ENCODE measurements around the gene AGAP1.

Gene AGAP1

DNA sequence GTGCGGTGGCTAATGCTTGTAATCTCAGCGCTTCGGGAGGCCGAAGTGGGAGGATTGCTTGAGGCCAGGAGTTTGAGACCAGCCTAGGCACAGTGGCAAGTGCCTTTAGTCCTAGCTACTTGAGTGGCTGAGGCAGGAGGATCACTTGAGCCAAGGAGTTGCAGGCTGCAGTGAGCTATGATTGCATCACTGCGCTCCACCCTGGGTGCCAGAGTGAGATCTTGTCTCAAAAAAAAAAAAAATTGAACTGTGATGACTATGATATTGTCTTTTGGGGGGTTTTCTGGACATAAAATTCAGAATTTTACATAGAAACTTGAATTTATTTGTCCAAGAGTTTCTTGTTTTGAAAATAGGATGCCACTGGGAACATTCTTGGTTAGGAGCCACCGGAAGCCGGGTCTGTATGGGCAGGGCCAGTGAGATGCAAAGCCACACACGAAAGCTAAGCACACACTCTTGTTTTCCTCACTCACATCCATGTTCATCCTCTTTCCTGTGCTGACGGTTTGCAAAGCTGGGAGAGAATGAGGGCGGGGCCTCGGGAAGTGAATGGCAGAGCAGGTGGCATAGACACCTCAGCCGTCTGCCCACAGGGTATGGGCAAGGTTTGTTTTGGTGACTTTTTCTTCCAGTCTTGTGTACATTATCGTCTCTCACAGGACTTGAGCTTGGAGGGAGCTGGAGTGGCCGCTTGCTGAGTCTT lies 12.6 kb downstream of the AGAP1 start:
- in situ Hi-C loops (cut with MboI; ENCODE audit: low pct_unique_long_range_greater_than_20kb, low sequenced_read_pairs) = no loop called here
- no peak for DNase-seq

DNA sequence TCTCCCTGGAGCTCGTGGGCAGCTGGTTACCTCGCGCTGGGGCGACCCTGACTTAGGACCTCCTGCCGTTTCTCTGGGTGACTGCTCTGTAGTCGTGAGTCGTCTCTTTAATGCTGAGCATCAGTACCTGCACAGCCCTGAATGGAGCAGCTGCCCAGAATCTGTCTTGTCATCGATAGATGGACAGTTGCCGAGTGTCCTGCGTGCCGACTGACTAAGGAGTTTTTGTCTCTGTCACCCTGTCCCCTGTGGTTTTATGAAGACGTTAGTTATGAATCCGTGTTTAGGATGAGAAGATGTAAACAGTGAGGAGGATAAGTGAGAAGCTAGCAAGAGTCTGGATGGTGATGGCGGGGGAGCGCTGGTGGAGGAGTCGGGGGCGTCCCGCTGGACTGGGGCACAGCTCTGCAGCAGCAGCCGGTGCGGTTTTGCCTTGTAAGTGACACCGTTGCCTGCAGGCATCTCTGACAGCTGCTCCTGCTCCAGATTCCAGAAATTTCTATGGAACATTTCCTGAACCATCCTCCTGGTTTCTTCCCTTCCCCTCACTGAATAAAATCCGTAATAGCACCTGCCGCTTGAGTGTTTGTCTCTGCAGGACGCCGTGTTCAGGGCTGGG lies 13.3 kb downstream of the AGAP1 start:
- no peak for DNase-seq
- in situ Hi-C loops (cut with MboI; ENCODE audit: low pct_unique_long_range_greater_than_20kb, low sequenced_read_pairs) = no loop called here

DNA sequence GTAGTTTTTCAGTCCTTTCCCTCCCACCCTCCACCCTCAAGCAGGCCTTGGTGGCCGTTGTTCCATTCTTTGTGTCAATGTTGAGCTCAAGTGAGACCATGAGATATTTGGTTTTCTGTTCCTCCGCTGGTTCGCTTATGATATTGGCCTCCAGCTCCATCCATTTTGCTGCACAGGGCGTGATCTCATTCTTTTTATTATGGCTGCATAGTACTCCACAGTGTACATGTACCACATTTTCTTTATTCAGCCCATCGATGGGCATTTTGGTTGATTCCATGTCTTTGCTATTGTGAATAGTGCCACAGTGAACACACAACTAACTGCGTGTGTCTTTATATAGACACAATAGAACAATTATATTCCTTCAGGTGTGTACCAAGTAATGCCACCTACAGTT lies 14.1 kb downstream of the AGAP1 start:
- DNase-seq = no peak
- in situ Hi-C loops (cut with MboI; ENCODE audit: low pct_unique_long_range_greater_than_20kb, low sequenced_read_pairs) = no loop called here

DNA sequence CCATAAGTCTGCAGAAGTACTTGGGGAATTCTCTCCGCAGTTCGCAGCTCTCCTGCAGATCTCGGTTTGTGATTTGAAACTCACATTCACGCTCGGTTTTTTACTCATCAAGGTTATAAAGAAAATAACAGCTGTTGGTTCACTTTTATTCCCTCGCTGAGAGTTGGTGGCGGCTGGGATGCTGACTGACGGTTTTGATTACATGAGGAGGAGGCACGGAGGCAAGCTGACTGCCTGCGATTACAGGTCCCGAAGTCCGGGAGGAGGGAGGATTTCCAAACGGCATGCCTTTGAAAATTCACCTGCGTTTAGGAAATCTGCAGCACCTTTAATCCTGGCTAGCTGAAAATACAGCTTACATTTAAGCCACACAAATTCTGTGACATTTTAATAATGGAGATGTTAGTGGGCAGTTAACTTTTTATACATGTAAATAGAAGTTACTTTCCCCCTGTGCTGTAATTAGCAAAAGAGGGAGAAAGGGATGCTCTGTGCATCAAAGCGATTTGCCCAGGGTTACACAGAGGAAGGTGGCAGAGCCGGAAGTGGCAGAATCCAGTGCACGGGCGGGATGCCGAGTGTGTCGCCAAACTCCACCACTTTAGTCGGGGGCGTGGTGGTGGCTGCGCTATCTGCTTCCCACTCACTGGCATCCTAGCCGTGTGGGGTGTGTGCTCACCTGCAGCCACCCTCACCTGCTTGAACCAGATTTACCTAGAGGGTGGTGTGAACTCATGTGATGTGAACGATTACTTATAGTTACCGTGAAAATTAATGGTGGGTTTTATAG lies 14.7 kb downstream of the AGAP1 start:
- in situ Hi-C loops (cut with MboI; ENCODE audit: low pct_unique_long_range_greater_than_20kb, low sequenced_read_pairs) = no loop called here
- DNase-seq = no peak

DNA sequence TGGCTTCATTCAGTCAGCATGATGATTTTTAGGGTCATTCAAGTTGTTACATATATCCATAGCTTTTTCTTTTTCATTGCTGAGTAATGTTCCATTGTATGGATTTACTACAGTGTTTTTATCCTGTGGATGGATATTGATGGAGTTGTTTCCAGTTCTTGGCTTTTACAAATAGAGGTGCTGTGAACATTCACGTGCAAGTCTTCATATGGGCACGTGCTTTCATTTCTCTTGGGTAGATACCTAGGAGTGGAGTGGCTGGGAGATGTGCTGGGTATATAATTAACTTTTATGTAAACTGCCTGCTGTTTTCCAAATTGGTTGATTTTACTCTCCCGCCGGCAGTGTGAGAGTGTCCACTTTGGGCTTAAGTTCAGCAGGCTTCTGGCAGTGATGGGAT lies 16.5 kb downstream of the AGAP1 start:
- no peak for DNase-seq
- in situ Hi-C loops (cut with MboI; ENCODE audit: low pct_unique_long_range_greater_than_20kb, low sequenced_read_pairs) = no loop called here

DNA sequence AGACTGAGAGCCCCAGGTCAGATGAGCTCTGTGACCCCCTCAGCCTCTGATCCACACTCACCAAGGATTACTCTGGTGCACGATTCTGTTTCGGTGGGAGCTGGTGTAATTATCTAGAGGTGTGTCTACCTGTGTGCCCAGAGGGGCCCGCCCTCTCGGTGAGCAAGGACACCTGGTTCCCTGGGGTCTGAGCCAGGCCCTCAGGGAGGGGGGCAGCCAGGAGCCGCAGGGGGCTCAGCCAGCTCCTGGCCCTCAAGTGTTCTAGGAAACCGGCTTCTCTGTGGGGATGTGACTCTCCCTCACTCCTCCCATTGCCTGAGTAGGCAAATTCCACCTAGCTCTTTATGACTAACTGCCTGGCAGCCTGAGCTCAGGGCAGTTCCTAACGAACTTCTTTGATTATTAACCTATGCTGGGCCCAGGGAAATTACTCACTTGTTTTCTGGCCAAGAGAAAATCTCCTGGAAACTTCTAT lies 17.4 kb downstream of the AGAP1 start:
- in situ Hi-C loops (cut with MboI; ENCODE audit: low pct_unique_long_range_greater_than_20kb, low sequenced_read_pairs) = no loop called here
- no peak for DNase-seq

DNA sequence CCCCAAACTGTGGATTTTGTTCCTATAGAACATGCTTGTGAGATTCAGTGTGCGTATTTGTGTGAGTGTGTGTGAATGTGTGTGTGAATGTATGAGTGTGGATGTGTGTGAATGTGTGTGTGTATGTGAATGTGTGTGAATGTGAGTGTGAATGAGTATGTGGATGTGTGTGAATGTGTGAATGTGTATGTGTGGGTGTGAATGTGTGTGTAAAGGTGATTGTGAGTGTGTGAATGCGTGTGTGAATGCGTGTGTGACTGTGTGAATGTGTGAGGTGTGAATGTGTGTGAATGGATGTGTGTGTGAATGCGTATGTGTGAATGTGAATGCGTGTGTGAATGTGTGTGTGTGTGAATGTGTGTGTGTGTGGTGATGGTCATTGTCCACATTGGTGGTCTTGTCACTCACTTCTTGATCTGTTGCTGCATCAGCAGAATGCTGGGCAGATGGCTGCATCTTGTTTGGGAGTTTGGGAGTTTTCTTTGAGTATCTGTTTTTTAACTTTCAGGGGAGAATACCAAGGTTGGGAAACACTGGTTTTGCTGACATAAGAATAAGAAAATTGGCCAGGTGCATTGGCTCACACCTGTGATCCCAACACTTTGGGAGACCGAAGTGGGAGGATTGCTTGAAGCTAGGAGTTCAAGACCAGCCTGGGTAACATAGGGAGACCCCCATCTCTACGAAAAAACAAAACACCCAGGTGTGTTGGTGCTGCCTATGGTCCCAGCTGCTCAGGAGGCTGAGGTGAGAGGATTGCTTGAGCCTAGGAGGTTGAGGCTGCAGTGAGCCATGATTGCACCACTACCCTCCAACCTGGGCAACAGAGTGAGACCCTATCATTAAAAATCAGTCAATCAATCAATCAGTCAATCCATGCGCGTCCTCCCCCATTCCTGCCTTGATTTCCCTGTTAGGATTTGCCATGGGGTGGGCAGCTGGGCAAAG lies 18.2 kb downstream of the AGAP1 start:
- no peak for DNase-seq
- in situ Hi-C loops (cut with MboI; ENCODE audit: low pct_unique_long_range_greater_than_20kb, low sequenced_read_pairs) = no loop called here

DNA sequence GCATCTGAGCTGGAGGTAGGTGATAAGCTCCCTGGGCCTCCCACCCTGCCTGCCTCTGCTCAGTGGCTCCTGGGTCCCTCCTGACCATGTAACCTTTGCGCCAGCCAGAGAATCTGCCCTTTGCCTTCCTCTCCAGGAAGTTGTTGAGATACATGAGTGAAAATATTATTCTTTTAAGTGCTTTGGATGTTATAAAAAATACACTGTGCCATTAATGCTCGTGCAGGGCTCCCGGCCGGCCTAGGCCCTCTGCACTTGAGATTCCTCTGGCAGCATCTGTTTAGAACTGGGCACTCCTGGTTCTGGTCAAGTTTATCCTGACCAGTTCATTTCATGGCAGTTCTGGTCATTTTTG lies 18.8 kb downstream of the AGAP1 start:
- no peak for DNase-seq
- in situ Hi-C loops (cut with MboI; ENCODE audit: low pct_unique_long_range_greater_than_20kb, low sequenced_read_pairs) = no loop called here

DNA sequence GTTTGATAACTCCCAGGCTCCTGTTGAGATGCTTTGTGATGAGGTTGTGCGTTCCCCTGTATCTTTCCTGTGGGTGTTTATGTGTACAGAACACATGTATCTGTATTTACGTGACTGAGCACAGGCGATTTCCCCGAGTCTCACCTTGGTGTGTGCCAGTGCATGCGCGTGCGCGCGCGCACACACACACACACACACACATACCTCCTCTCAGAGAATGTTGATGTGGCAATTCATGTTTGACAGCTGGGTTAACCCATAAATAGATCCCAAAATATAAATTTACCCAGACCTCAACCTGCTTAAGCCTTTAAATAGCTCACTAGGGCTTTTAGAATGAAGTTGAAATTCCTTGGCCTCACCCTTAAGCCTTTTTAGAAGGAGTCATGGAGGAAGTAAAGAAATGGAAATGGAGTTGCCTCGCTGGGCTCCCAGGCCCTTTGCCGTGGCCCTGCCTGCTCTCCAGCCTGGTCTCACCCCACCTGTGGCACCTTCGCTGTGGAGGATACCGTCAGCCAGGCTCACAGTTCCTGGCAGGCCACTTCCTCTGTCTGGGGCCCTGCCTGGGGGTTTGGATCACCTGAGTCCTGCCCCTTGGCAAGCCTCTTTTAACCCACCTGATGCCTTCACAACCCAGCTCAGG lies 20.3 kb downstream of the AGAP1 start:
- no peak for DNase-seq
- in situ Hi-C loops (cut with MboI; ENCODE audit: low pct_unique_long_range_greater_than_20kb, low sequenced_read_pairs) = no loop called here

DNA sequence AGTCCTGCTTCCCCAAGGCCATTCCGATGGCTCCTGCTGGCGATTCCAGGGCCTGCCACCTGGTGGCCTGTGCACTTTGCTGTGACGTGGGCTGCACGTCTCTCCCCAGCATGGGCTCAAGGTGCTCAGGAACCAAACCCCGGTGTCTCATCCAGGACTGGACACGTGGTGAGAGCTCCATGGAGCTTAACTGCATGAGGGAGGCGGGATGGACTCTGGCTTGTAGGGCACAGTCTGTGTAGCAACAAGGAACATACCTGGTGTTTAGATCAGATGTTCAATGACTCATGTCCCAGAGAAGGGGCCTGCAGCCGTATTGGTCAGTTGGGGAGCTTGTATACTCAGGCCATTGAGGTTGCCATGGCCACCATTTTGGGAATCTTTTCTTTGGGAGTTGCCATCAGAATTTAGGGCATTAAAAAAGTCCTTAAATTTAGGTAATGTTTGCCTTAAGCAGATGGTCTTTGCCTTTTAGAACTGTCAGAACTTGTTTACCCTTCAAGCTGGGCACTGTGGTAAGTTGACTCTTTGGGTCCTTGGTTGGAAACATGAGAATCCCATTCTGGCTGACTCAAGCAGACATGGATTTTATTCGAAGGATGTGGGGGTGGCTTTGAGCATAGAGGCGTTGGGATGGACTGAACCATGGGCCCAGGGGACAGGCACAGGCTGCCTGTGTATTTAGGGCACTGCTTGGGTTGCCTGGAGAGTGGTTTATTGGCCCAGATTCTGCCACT lies 21.0 kb downstream of the AGAP1 start:
- in situ Hi-C loops (cut with MboI; ENCODE audit: low pct_unique_long_range_greater_than_20kb, low sequenced_read_pairs) = no loop called here

DNA sequence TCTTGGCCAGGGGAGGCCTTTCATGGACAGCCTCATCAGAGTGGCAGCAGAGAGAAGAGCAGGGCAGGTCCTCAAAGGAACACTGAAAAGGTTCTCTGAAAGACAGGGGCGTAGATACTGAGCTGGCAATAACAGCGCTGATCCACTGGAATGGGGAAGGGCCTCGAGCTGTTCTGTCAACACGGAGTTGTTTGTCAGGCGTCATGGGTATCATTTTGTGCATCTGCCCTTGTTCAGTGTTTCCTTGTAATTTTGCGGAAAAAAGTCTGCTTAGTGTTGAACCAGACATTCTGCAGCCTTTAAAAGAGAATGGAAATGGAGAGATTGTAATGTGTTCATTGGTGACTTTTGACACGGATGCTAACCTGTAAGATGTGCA lies 21.5 kb downstream of the AGAP1 start:
- DNase-seq = no peak
- in situ Hi-C loops (cut with MboI; ENCODE audit: low pct_unique_long_range_greater_than_20kb, low sequenced_read_pairs) = no loop called here

More for the DNA sequence above, 21.0 kb downstream of the AGAP1 start:
- no peak for DNase-seq

DNA sequence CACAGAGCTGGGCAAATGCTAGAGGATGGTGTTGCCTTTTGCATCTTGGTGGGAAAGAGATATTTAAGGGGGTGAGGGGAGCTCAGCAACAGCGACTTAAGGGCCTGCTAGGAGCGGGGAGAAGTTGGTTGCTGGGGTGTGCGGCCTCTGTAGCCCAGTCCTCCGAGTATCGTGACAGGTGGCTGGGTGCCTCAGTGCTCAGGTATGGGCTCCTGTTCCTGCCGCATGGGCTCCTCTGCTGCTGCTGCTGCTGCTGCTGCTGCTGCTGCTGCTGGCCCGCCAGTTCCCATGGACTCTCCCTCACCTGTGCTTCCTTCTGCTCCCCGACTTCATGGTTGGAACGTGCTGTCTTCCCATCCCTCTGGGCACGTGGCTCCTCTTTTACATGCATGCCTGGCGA lies 22.0 kb downstream of the AGAP1 start:
- in situ Hi-C loops (cut with MboI; ENCODE audit: low pct_unique_long_range_greater_than_20kb, low sequenced_read_pairs) = no loop called here
- no peak for DNase-seq

DNA sequence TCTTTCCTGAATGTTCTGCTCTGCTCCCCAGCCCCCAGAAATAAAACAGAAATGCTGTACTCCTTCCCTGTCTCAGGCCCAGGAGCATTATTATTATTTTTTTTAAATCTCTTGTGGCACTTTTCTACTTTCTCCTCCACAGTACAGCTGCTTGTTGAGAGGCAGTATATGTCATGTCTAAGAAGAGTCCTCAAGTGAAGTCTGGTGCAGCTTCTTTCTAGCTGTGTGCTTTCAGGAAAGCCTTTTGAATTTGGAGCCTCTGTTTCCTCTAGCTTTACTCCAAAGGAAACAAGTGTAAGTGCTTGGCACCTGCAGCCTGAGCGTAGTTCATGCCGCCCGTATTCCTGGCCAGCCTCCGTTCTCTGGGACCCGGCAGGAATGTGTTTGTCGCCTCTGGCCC lies 22.4 kb downstream of the AGAP1 start:
- DNase-seq = no peak
- in situ Hi-C loops (cut with MboI; ENCODE audit: low pct_unique_long_range_greater_than_20kb, low sequenced_read_pairs) = no loop called here

DNA sequence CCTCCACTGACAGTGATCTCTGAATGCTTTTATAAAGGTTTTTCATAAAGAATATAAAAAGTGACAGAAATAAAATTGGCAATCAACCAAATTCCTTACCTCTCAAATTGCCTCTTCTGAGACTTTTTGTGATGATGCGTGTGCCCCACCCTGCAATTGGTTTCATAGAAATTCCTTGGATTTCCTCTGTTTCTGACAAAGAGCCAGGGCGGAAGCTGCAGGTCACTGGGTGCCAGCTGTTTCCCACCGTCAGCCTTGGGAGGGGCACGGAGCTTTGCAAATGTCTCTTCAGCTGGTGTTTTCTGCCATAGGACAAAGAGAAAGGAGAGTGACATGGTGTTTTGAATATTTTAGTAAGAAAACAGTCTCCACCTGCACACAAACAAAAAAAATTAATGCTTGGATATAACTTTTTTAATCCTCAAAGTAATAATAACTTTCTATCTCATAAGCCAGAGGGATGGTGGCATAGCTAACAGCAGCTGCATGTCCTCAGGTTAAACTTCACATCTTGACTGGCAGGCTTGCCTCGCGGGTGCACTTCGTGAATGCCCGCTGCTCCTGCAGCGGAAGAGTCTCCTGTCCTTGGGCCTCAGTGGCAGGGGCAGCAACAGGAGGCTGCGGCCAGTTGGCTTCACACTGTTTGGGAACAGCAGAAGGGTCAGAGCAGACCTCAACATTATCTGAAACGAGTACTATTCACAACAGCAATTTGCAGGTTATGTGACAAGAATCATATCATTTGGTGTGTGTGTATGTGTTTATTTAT lies 24.7 kb downstream of the AGAP1 start:
- in situ Hi-C loops (cut with MboI; ENCODE audit: low pct_unique_long_range_greater_than_20kb, low sequenced_read_pairs) = no loop called here

DNA sequence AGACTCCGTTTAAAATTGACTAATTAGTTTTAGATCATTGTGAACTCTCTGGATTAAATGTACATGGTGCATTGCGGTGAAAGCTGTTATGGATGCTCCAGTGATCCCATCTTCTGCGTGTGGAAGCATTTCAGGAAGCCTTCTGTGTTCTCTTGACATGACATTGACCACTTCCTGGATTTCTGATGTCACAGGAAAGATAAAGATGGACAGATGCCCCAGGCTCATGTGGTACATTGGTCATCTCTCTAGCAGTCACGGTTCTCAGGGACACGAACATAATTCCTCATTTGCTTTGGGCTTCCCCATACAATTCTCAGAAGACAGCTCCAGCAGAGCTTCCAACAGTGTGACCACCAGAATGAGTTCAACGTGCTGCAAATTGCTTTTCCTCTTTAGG lies 26.9 kb downstream of the AGAP1 start:
- in situ Hi-C loops (cut with MboI; ENCODE audit: low pct_unique_long_range_greater_than_20kb, low sequenced_read_pairs) = no loop called here
- no peak for DNase-seq

More for the DNA sequence above, 24.7 kb downstream of the AGAP1 start:
- DNase-seq = no peak

DNA sequence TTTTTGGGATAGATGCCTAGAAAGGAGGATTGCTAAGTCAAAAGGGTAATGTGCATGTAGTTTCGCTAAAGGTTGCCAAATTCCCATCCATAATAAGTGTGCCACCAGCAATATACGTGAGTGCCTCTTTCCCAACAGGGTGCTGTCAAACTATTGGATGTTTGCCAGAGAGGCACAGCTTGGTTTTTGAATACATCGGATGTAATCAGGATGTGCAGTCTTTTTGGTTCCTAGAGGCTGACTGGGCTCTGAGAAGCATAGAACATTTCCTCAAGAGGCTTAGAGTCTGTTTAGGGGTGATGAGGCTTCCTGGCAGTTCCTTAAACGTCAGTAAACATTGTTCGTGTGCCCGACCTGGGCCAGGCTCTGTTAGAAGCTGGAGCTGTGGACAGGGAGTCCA lies 28.0 kb downstream of the AGAP1 start:
- in situ Hi-C loops (cut with MboI; ENCODE audit: low pct_unique_long_range_greater_than_20kb, low sequenced_read_pairs) = no loop called here
- DNase-seq = no peak

DNA sequence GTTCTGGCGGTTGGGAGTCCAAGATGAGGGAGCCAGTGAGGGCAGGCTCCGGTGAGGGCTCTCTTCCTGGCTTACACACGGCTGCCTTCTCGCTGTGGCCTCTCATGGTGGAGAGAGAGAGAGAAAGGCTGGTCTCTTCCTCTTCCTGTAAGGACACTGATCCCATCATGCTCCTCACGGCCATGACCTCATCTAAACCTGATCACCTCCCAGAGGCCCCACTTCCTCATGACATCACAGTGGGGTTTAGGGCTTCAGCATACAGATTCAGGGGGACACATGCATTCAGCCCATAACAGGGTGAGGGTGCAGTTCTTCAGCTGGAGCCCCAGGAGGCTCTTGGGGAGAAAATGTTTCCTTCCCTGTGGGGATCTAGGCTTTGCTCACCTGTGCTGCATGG lies 29.2 kb downstream of the AGAP1 start:
- peak; percentile 10 for DNase-seq
- in situ Hi-C loops (cut with MboI; ENCODE audit: low pct_unique_long_range_greater_than_20kb, low sequenced_read_pairs) = no loop called here

Data from KBM-7 (cell line).